ENCODE results near the gene TKTL1.
"Not testable (repeated sequence)": the region's sequence is repeated elsewhere in the genome, so short reads cannot be mapped to it uniquely, and the experiment has no call there.

The TKTL1 gene

GRCh38 chrX:154295664-154296310 is at the start of gene TKTL1:
Gene TKTL1, plus strand, starts transcription at chrX:154295795. Its CDS starts 65 bp downstream, at chrX:154295860.
- DNase-seq, result no peak

GRCh38 chrX:154247377-154248045 is 48.1 kb upstream of the TKTL1 start:
- not testable (repeated sequence) for DNase-seq

- DNase-seq, result not testable (repeated sequence)
These were observed 47.5 kb upstream of the TKTL1 start for GRCh38 chrX:154248076-154248475.

- not testable (repeated sequence) for DNase-seq
These were observed 38.3 kb upstream of the TKTL1 start, which contains the start of gene OPN1MW3 for GRCh38 chrX:154257282-154257681. Gene OPN1MW3, plus strand, starts transcription at chrX:154257582. Its CDS starts 38 bp downstream, at chrX:154257620.

GRCh38 chrX:154258711-154259110 is 36.9 kb upstream of the TKTL1 start:
- not testable (repeated sequence) for DNase-seq

- not testable (repeated sequence) for DNase-seq
These were observed 32.5 kb upstream of the TKTL1 start for GRCh38 chrX:154263072-154263471.

GRCh38 chrX:154269245-154269644 is 26.4 kb upstream of the TKTL1 start:
- not testable (repeated sequence) for DNase-seq

GRCh38 chrX:154284489-154285338 is 10.9 kb upstream of the TKTL1 start:
- not testable (repeated sequence) for DNase-seq

- not testable (repeated sequence) for DNase-seq
These were observed 9.2 kb upstream of the TKTL1 start for GRCh38 chrX:154286406-154286805.

GRCh38 chrX:154294791-154295574 is 612 bp upstream of the TKTL1 start, which contains the start of gene TEX28:
Gene TEX28, minus strand, starts transcription at chrX:154295124. Its CDS starts 3,007 bp downstream, at chrX:154292117.
- no peak for DNase-seq

- no peak for DNase-seq
These were observed 1.1 kb downstream of the TKTL1 start for GRCh38 chrX:154296731-154297130.

GRCh38 chrX:154298312-154298711 is 2.7 kb downstream of the TKTL1 start:
- DNase-seq, result no peak

GRCh38 chrX:154300816-154301215 is 5.2 kb downstream of the TKTL1 start:
- DNase-seq, result no peak

- not testable (repeated sequence) for DNase-seq
These were observed 7.4 kb downstream of the TKTL1 start for GRCh38 chrX:154302998-154303397.

- DNase-seq, result no peak
These were observed 7.9 kb downstream of the TKTL1 start for GRCh38 chrX:154303476-154303875.

GRCh38 chrX:154304846-154305245 is 9.3 kb downstream of the TKTL1 start:
- DNase-seq, result no peak

GRCh38 chrX:154305541-154306205 is 10.1 kb downstream of the TKTL1 start:
- DNase-seq, result no peak

- DNase-seq, result no peak
These were observed 11.6 kb downstream of the TKTL1 start for GRCh38 chrX:154307202-154307601.

GRCh38 chrX:154308108-154308946 is 12.7 kb downstream of the TKTL1 start:
- DNase-seq, result no peak

- no peak for DNase-seq
These were observed 13.6 kb downstream of the TKTL1 start for GRCh38 chrX:154309041-154309775.

All from NCI-H446 treated with DMSO at 0.1 percent for 48 hours (cell line).